Stimulated activated CD4-positive, alpha-beta T cell treated with anti-CD3 and anti-CD28 coated beads, Interleukin-12 subunit alpha, Interleukin-12 subunit beta, amount 100 ng/mL, for 4 hours (primary cell): ENCODE measurements around the gene RNF149.
A peak's percentile ranks its signal among the peaks of the same experiment; 100 is the strongest.
"Not testable (repeated sequence)": the region's sequence is repeated elsewhere in the genome, so short reads cannot be mapped to it uniquely, and the experiment has no call there.

Experiments used
- DNase-seq: peaks from one replicate; pipeline ENCODE4 v3.0.0-alpha.2; 2020

Gene RNF149

DNA sequence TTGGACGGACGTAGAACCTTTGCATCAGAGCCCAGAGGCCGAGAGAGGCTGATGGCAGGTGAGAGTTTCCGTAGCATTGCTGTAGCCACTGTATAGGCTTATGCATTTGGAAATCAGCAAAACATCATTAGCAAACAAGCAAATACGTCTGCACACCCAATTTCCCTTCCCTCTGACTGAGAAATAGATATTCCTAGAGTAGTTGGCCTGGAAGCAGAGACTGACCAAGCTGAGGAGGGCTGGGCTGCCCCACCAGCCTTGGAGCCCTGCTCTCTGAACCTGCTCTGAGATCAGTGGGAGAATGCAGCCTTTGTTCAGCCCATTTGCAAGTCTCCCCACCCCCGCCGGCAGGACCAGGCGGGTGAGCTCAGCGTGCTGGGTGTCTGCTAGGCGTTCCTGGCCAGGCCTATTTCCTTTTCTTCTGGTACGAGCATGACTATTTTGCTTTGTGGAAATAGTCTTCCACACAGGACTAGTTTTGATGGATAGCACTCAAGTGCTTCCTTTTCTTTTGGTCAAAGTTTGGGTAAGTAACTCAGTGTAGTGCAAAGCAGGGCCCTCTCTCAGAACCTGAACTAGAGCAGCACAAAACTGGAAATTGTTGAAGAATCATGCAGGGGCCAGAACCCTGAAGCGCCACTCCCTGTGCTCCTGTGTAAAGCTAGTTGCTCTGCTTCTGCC is 21.9 kb upstream of the RNF149 start:
- DNase-seq = peak; percentile 41

DNA sequence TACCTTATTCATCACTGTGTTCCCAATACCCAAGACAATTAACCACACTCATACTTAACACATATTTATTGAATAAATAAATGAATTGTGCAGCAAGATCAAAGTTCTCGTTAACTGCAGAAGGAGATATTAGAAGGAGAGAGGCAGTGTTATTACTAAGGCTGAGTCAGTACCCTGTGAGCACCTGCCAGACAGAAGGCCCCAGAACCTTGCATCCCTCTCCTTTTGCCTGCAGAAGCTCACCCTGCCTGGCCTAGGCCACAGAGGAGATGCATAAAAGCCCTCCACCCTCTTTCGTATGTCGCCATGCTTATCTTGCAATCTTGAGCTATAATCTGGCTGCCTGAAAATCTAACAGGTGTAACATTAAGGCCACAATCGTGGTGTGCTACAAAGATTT is 20.5 kb upstream of the RNF149 start:
- DNase-seq = no peak

DNA sequence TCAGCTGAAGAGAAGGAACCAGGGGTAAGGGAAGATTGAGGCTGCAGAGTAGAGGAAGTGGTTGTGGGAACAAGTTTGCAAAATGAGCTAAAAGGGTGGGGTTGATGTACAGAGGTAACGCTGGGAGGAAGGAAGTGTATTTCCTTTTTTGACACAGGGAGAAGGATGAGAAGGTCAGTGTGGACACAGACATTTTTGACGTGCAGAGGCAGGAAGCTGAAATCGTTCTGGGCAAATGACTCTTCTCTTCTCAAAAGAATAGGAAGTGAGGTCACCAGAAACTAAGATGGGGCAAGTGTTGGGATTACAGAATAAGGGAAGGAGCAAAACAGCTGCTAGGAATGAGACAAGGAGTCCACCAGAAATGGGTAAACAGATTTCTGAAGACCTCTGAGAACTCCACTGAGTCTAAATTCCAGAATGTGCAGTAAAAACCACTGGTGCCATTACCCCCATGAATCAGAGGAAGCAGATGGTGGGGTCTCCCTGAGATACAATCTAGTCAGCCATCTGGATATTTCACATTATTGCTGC is 20.0 kb upstream of the RNF149 start:
- no peak for DNase-seq

DNA sequence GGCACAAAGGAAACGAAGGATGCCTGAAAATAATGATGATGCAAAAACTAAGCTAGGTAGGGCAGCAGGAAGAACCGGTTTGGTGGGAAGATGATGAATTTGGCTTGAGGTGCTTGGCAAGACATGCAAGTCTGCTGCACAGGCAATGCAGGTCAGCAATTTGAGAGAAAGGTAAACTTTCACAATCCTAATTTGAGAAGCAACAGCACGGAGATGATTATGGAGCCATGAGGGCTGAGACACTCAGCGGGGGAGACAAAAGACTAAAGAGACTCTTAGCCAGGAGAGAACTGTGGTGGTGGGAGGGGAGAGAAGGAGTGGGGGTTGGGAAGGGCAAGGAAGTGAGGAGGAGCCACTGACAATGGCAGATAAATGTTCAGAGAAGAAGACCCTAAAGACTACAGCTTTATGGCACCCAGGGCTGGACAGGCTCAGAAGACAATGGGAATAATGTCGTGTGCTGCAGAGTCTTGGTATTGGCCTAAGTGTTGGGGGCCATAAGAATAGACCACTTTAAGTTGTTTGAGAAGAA is 19.4 kb upstream of the RNF149 start:
- DNase-seq = no peak

DNA sequence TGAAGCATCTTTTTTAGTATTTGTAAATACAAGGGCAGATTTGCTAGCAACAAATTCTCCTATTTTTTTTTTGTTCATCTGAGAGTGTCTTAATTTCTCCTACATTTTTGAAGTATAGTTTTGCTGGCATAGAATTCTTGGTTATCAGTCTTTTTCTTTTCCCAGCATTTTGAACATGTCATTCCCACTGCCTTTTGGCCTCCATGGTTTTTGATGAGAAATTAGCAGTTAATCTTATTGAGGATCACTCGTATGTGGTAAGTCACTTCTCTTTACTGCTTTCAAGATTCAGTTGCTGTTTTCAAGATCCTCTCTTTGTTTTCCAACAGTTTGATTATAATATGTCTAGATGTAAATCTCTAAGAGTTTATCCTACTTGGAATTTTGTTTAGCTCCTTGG is 16.9 kb upstream of the RNF149 start:
- DNase-seq = no peak

DNA sequence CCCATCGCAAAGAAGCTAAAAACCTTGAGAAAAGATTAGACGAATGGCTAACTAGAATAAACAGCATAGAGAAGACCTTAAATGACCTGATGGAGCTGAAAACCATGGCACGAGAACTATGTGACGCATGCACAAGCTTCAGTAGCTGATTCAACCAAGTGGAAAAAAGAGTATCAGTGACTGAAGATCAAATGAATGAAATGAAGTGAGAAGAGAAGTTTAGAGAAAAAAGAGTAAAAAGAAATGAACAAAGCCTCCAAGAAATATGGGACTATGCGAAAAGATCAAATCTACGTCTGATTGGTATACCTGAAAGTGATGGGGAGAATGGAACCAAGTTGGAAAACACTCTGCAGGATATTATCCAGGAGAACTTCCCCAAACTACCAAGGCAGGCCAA is 8.1 kb upstream of the RNF149 start:
- DNase-seq = not testable (repeated sequence)

DNA sequence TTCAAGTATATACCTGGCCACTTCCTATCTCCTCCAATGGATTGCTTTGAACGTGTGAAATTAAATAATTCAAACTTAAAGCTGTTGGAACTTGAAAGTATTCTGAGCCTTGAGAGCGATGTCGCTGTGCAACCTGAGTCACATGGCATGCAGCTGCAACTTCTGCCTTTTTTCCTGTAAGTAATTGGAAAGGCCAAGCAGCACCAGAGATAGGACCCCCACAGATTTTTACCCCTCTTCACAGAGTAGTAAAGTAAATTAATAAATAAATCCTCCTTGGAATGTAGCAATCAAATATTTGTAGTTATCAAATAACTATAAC is 3.2 kb upstream of the RNF149 start:
- no peak for DNase-seq

DNA sequence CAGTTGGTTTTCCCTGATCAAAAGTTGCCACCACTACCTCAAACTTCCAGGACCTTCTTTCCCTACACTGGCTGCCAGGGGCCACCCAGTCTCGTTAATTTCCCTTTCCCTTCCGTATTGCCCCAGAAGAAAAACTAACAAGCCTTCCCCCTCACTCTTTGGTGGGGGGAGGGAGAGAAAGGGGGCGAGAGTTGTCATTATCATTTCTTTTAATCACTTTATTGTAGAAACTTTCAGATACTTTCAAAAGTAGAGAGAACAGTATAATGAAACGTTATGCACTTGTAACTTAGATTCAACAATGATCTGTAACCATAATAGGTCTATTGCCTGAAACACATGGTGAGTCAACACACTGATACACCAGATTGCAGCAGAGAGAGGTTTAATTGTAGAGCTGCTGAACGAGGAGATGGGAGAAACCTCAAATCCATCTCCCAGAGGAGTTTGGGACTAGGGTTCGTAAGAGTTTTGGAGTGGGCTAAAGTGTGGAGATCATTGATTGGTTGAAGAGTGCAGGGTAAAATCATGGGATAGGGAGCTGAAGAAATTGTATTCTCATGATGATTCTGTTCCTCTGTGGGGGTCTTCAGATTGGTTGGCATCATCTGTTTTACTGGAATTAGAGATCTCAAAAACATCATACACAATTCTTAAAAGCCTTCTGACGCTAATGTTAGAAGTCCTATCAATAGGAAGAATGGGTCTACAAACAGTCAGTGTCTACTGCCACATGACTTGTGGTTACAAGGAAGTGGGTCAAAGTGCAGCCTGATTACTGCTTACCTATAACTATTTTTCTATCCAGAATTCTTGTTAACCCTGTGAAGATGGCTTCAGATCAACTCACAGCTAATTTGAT is 2.6 kb upstream of the RNF149 start:
- DNase-seq = no peak

DNA sequence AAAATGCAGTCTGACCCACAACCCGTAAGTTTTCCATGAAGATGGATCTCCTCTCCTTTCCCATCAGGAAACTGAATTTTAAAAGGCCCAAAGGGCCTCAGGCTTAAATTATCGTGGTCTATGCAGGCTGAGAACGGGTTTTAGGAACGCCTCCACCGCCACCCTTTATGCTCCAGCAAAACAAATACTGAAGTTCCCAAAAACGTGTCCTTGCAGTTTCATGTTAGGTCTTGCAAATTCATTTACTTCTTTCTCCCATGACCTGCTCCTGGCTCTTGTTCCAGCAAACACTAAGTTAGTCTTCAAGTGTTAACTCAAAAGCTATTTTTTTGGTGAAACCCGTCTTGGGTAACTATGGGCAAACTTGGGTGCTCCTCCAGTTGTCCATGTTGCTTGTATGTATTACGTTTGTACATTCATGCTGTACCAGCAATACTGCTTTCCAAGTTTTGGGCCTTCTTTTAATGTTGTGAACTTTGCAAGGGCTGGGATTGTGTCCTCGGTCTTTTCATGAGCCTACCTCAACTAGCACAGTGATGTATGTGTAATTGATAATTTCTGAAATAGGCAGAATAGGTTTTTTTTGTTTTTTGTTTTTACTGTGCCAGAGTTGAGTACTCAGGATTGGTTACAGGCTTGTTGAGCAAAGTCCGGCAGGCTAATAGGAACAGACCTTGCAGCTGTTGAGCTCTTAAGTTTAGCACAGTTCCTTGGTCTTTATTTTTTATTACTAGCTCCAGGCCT is 1.8 kb upstream of the RNF149 start:
- DNase-seq = no peak

DNA sequence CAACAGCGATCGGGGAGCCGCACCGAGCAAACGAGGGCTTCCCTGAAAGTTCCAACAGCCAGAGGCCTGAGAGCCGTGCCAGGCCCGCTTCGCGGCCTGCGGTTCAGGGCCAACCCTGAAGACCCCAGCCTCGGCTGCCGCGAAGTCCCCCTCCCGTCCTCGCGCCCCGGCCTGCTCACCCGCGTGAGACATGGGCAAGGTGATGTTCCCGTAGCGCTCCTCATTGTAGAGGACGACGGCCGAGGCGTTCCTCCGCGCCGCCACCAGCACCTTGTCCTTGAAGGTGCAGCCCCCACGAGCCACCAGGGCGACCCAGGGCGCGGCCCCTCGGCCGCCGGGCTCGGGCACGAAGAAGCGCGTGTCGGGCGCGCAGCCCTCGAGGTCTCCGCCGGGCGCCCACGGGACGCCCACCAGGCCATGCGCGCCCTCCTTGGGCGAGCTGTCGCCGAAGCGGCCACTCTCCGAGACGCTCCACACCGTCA is 510 bp downstream of the RNF149 start:
- DNase-seq = peak; percentile 36

DNA sequence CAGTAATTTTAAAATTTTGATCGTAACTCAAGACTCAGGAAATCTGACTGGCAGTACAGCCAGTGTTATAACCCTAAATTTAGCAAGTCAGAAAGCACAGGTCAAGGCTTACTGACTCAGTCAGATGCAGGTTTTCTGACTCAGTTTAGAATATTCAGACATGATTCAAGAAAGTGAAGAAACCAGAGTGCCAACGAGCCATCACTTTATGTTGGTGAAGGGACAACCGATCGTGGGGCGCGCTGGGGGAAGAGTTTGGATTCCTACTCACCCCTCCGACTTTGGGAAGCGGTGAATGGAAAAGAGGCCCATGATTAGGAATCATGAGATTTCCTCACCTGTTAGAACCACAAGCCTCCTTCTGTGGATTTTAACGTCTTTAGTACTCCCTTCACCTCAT is 998 bp downstream of the RNF149 start:
- DNase-seq = no peak

DNA sequence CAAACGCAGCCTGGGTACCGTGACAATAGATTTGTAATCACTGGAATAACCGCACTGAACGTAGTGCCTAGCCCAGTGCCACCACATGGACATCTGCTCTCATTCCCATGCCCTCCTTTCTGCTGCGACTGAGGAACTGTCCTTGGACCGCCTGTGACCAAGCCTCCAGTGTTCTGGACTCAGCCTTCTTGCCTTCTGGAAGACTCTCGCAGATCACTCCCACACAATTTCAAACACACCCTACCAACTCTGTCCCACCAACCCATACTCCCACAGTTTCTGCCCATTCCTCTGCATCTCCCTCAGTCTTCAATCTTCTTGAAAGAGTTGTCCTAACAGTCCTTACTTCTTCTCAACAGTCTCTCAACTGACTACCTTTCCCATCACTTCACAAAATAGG is 2.1 kb downstream of the RNF149 start:
- DNase-seq = no peak

DNA sequence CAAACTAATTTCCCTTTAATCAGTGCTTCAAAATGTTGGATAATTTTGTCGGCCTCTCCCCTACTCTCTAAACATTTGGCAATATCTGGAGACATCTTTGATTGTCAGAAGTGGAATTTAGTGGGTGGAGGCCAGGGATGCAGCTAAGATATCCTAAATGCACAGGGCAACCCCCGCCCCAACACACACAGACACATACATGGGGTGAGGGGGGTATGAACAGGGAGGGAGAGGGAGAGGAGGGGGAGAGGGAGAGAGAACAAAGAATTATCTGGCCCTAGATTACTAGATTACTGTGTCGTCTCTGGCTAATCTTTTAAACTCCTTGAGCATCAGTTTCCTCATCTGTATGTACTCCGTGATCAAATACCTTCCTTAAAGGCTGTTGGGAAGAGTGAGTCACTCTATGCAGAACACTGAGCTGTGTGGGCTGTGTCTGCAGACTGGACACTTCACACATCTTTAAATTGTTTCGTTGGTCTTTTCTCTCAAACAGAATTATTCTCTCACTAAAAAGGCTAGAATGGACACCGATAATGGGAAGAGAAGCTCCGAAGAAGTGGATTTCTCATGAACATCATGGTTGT is 2.9 kb downstream of the RNF149 start:
- DNase-seq = no peak

DNA sequence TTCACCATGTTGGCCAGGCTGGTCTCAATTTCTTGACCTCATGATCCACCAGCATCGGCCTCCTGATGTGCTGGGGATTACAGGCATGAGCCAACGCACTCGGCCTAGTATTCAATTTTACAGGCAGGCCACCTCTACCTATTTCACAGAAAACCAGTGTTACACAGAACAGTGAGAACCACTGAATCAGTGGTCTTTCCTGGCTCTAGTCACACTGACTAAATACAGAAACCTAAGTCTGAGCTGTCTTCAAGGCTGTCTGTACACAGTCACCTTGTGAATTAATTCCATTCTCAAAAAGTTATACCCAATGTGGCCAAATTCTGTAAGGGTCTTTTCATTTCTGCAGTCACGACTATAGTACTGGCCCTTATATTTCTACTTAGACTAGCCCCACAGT is 3.5 kb downstream of the RNF149 start:
- DNase-seq = no peak

DNA sequence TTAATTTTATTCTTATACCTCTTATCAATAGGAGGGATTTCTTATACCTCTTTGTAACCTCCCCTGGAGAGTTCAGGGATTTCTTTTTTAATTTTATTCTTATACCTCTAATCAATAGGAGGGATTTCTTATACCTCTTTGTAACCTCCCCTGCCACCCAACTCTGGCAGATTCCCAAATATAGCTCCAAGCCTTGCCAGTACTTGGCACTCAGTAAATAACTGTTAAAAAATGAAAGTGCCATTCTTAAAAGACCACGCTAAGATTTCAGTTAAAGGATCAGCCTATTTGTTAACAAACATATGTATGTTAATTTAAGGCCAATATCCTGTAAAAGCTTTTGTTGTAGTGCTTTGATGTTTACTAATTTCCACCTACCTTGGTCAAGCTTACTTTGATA is 4.8 kb downstream of the RNF149 start:
- no peak for DNase-seq

DNA sequence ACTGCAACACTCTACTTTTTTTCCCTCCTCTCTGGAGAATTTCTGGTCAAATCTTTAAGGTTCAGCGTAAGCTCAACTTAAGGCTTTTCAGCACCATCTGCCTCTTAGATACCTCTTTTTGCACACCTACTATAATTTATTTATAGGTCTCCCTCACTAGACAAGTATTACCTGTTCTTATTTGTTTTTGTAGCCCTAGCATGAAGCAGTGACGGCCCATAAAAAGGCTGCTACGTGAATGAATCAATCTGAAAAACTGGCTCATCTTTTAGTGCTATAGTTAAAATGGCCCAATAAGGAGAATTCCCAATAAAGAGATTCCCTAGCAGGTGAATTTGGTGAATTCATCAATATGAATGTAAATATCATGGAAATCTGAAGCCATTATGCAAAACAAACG is 6.5 kb downstream of the RNF149 start:
- no peak for DNase-seq

DNA sequence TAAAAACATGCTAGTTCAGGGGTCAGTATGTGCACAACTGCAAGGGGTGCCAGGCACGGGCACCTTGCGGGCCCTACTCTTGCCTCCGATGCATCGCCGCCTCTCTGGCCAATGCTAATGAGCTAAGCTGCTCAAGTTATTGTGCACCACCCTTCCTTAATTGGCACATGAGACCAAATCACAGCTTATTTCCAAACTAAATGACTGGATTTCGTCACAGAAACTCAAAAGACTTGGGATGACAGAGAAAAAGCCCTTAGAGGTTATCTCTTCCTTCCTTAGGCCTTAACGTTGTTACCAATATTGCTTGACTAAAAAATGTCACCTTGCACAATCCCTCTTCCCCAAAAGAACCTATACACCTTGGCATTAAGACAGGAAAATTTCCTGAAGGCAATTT is 7.7 kb downstream of the RNF149 start:
- no peak for DNase-seq

DNA sequence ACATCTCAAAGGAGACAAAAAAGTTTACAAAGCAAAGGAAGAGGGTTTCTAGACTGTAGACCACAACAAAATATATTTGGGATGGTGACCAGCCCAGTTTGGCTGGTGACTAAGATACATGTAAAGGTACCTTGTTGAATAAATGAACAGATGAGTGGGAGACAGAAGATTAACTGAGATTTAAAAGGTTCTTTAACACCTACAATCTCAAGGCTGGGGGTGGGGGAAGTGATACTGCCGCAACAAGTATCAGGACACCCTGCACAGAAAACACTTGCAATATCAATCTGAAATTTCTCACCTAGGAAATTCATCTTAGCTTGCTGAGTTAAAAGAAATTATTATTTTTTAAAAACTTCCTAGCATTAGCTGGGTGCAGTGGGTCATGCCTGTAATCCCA is 8.3 kb downstream of the RNF149 start:
- no peak for DNase-seq

DNA sequence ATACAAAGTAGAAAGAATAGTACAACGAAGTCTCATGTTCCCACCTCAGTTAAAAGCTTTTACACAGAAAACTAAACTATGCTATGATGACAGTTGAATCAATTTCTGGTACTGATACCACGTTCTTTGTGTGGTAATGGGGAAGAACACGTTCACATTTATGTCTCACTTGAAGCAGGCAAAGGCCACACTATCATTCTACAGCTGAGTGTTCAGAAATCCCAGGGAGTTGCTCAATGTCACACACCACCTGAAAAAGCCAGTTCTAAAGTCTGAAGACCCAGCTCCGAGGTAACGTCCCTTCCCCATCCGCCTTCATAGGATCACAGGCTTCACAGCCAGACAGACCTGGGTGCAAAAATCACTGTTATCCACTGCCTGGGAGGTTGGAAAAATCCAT is 8.9 kb downstream of the RNF149 start:
- DNase-seq = no peak

DNA sequence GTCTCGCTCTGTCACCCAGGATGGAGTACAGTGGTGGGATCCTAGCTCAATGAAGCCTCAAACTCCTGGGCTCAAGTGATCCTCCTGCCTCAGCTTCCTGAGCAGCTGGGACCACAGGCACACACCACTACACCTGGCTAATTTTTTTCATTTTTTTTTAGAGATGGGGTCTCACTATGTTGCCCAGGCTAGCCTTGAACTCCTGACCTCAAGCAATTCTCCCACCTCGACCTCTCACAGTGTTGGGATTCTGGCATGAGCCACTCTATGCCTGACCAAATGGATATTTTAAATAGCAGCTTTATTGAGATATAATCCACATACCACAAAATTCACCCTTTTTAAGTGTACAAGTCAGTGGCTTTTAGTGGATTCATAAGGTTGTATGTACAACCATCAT is 11.1 kb downstream of the RNF149 start:
- DNase-seq = no peak

DNA sequence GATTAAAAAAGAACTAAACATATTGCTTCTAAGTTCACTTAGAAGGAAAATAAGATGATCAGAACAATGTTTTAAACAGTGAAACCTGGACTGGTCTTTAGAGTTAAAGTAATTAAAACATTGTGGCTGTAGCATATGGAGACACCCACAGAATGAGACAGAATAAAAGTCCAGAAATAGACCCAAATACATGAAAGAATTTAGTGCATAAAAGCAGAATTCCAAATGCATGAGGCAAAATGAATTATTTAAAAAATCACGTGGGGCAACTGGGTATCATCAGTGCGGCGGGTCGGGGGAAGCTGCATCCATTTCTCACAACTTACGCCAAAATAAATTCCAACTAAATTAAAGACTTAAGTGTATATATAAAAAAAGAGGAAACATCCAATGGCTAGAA is 12.1 kb downstream of the RNF149 start:
- no peak for DNase-seq

DNA sequence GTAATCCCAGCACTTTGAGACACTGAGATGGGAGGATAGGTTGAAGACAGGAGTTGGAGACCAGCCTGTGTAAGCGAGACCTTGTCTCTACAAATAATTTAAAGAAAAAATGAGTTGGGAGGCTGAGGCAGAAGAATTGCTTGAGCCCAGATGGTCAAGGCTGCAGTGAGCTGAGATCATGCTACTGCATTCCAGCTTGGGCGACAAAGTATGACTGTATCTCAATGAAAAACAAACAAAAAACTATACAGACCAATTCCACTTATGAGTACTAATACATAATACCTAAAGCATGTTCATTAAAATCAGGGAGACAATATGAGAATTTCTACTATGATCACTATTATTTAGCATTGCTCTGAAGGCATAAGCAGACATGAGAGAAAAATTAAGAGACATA is 12.6 kb downstream of the RNF149 start:
- no peak for DNase-seq

DNA sequence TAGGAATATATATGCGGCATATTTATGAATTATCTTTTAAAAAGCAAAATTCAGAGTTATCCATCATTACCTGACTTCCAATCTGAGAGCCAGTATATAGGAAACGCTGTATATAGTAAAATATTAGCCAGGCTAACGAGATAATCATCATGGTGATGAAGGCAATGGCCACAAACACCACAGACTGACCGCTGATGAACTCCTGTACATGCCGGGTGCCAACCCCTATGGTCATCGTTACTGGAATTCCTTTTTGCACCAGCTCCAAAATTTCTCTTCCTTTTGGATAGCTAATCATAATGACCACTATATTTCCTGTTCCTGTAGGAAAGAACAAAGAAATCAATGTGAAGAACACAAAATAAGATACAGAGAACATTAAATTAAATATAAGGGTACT is 13.6 kb downstream of the RNF149 start:
- no peak for DNase-seq
